ENCODE results near the gene STRAP. TPM values are rescaled to one million over a fixed set of nuclear protein-coding genes. Genes with fewer than 3 reads are reported as not detected.
A peak's percentile ranks its signal among the peaks of the same experiment; 100 is the strongest.

Gene STRAP
- total and polyA plus RNA-seq, 2 of the 8 experiments (the other 6 are each of a cell fraction or from before 2014, with no cell fraction given) = 107 to 251 TPM

GRCh38 chr12:15856097-15856982 lies 25.8 kb upstream of the STRAP start:
- no peak overlapping the region for H3K4me3 ChIP-seq (ENCODE audit: extremely low read depth in 1 of 4, insufficient read depth in 2 of 4, low read depth in 3 of 4, low read length in 4 of 4)
- H3K4me2 ChIP-seq (ENCODE audit: insufficient read depth in 1 of 2, low read depth in 2 of 2, low read length in 2 of 2) = no peak overlapping the region
- H2BK12ac ChIP-seq (ENCODE audit: low read depth, low read length) = no peak overlapping the region
- H2BK15ac ChIP-seq (ENCODE audit: low read length) = no peak overlapping the region
- no peaks in the 10 kb centered on the region for H4K20me1 ChIP-seq (replicated peaks in 1 of 2; ENCODE audit: control insufficient read depth in 1 of 2, insufficient read depth in 2 of 2, low read length in 2 of 2)
- no peak overlapping the region for H4K5ac ChIP-seq (ENCODE audit: insufficient read length, low read depth, low read length)
- H3K27ac ChIP-seq (ENCODE audit: low read depth, low read length) = no peak overlapping the region
- H3K23me2 ChIP-seq (ENCODE audit: low read depth, low read length) = no peaks in the 10 kb centered on the region
- CTCF ChIA-PET (ENCODE audit: partially characterized antibody) = interaction anchor here (0.6 to 6.1 kb wide), 30 partner anchors 12 to 589 kb away, joined by 3 to 76 read pairs (median 4); no protein-coding TSS in a partner anchor
- H2AFZ ChIP-seq (ENCODE audit: low read length) = no peak overlapping the region
- no peak overlapping the region for H3K9ac ChIP-seq (replicated peaks in 1 of 4; ENCODE audit: extremely low read depth in 1 of 4, low read depth in 3 of 4, low read length in 3 of 4)
- H4K91ac ChIP-seq (replicated peaks; ENCODE audit: insufficient read length, low read length) = no peak overlapping the region
- POLR2A ChIA-PET (ENCODE audit: partially characterized antibody) = interaction anchor here (0.6 to 1.1 kb wide), 2 partner anchors 70 to 264 kb away, joined by 3 read pairs; no protein-coding TSS in a partner anchor
- no peaks in the 10 kb centered on the region for H3K4me1 ChIP-seq (replicated peaks in 1 of 4; ENCODE audit: control insufficient read depth in 3 of 4, insufficient read depth in 4 of 4, low read length in 3 of 4)
- H3K14ac ChIP-seq (ENCODE audit: insufficient read length) = no peak overlapping the region
- 50% methylated on average over 8 of the region's 8 CpGs; no CpG with 5 or more reads in 1 of the 2 experiments for WGBS, 2 experiments (ENCODE audit: extremely low coverage in 1 of 2, insufficient coverage in 1 of 2, insufficient read length in 1 of 2, insufficient replicate concordance in 2 of 2, low coverage in 1 of 2, low lambda C conversion rate in 2 of 2, missing lambda C conversion rate in 1 of 2)
- H2AK5ac ChIP-seq (ENCODE audit: low read depth, low read length) = no peak overlapping the region
- H3K27me3 ChIP-seq (replicated peaks in 1 of 4; ENCODE audit: control insufficient read depth in 3 of 4, extremely low read depth in 1 of 4, insufficient read depth in 3 of 4, low read length in 3 of 4) = no peaks in the 10 kb centered on the region
- no peak overlapping the region for H3K23ac ChIP-seq (ENCODE audit: insufficient read length)
- H2BK120ac ChIP-seq (replicated peaks; ENCODE audit: low read depth, low read length) = no peak overlapping the region
- FAIRE-seq = no peak
- no peak overlapping the region for H3K4ac ChIP-seq (replicated peaks; ENCODE audit: insufficient read length, low read depth, low read length)
- H3K9me3 ChIP-seq (ENCODE audit: insufficient read depth in 2 of 2, low read depth in 1 of 2, low read length in 1 of 2) = no peaks in the 10 kb centered on the region
- no peak overlapping the region for H3K18ac ChIP-seq (ENCODE audit: extremely low read depth, low read length)
- no peak overlapping the region for H2BK20ac ChIP-seq (ENCODE audit: low read length)
- no peaks in the 10 kb centered on the region for H3K36me3 ChIP-seq (ENCODE audit: control insufficient read depth in 2 of 4, insufficient read depth in 4 of 4, low read length in 3 of 4)
- no peak for TF ChIP-seq MAFK (IDR thresholded peaks at IDR 0.05; ENCODE audit: low read depth, low read length)
- no peak for TF ChIP-seq KDM5A (IDR thresholded peaks at IDR 0.05; ENCODE audit: low read length)
- TF ChIP-seq RAD21 (IDR thresholded peaks at IDR 0.05 in 1 of 2, conservative IDR thresholded peaks at IDR 0.05 in 1 of 2; ENCODE audit: low read depth in 2 of 2, low read length in 2 of 2) = peak; percentile 89 to 92
- no peak for TF ChIP-seq SIX5 (IDR thresholded peaks at IDR 0.05; ENCODE audit: low read depth, low read length)
- no peak for TF ChIP-seq SUZ12 (IDR thresholded peaks at IDR 0.05; ENCODE audit: low read length)
- TF ChIP-seq CTCF (IDR thresholded peaks at IDR 0.05; ENCODE audit: control extremely low read depth in 1 of 3, insufficient read depth in 1 of 3, low read depth in 1 of 3, low read length in 3 of 3) = peak in 2 of 3 experiments; percentile 60 to 71; a peak in 3 of 4 replicates
- DNase-seq (ENCODE audit: low read depth in 1 of 2, low spot score in 2 of 2) = peak in 1 of 2 experiments; percentile 58
- no peaks in the 10 kb centered on the region for H3K79me1 ChIP-seq (ENCODE audit: low read depth, low read length)
- H3K79me2 ChIP-seq (ENCODE audit: control insufficient read depth in 1 of 2, insufficient read depth in 2 of 2, low read length in 2 of 2) = no peaks in the 10 kb centered on the region
- no peak overlapping the region for H3K56ac ChIP-seq (replicated peaks; ENCODE audit: insufficient read length, low read depth, low read length)
- H4K8ac ChIP-seq (ENCODE audit: extremely low read depth, insufficient read depth, low read length) = no peak overlapping the region
- no peak overlapping the region for H2BK5ac ChIP-seq (ENCODE audit: low read depth, low read length)

Data from H1 (cell line).